WTC11 (cell line): ENCODE data around the gene CISH. TPM values are rescaled to one million over a fixed set of nuclear protein-coding genes. Genes with fewer than 3 reads are reported as not detected.

Experiments
- ATAC-seq: fragments of 200-7000 bp; cut with Tn5 transposase; 2 replicates; pipeline ENCODE4 v1.10.0; 2021; ENCODE audit warnings: mild to moderate bottlenecking, moderate library complexity
- CTCF ChIA-PET: fragments of 300-600 bp; sonication (Branson Sonifier 250); formaldehyde crosslinking; loops from one replicate; lab custom pipeline; 2021; ENCODE audit warnings: antibody characterized with exemption; lab: Charles Lee
- POLR2A ChIA-PET: fragments of 350-600 bp; sonication (Branson Sonifier 250); formaldehyde crosslinking; loops from one replicate; lab custom pipeline; 2021; ENCODE audit warnings: antibody characterized with exemption; lab: Charles Lee
- DNase-seq: peaks from one replicate; pipeline ENCODE4 v3.0.0; 2021; ENCODE audit warnings: low spot score
- H3K27ac Mint-ChIP-seq: 2 replicates; pipeline ENCODE4 v1.8.0; 2021; ENCODE audit warnings: mixed read lengths
- H3K27me3 Mint-ChIP-seq: 2 replicates; pipeline ENCODE4 v1.8.0; 2021; ENCODE audit warnings: low read depth, mild to moderate bottlenecking, moderate library complexity, mixed read lengths
- H3K36me3 Mint-ChIP-seq: 2 replicates; pipeline ENCODE4 v1.8.0; 2021; ENCODE audit warnings: mixed read lengths
- H3K4me1 Mint-ChIP-seq: 2 replicates; pipeline ENCODE4 v1.8.0; 2022; ENCODE audit warnings: mixed read lengths
- H3K4me3 Mint-ChIP-seq: 2 replicates; pipeline ENCODE4 v1.8.0; 2021; ENCODE audit warnings: mild to moderate bottlenecking, moderate library complexity, mixed read lengths
- H3K9me3 Mint-ChIP-seq: 2 replicates; pipeline ENCODE4 v1.8.0; 2021; ENCODE audit warnings: mixed read lengths
- AFF4 ChIP-seq: sonication (generic); formaldehyde crosslinking; IDR thresholded peaks from 2 replicates; pipeline ENCODE4 v1.8.1; 2023; ENCODE audit warnings: mild to moderate bottlenecking, missing genetic modification reagents, borderline replicate concordance
- ATF6 ChIP-seq: sonication (generic); formaldehyde crosslinking; IDR thresholded peaks from 2 replicates; pipeline ENCODE4 v1.8.1; 2023; ENCODE audit warnings: mild to moderate bottlenecking, missing genetic modification reagents
- E2F1 ChIP-seq: sonication (generic); formaldehyde crosslinking; IDR thresholded peaks from 2 replicates; pipeline ENCODE4 v1.8.0; 2022; ENCODE audit warnings: mild to moderate bottlenecking, missing genetic modification reagents
- E2F5 ChIP-seq: sonication (generic); formaldehyde crosslinking; IDR thresholded peaks from 2 replicates; pipeline ENCODE4 v1.8.1; 2022; ENCODE audit warnings: mild to moderate bottlenecking, moderate library complexity, missing genetic modification reagents
- ESRRA ChIP-seq: sonication (generic); formaldehyde crosslinking; IDR thresholded peaks from 2 replicates; pipeline ENCODE4 v1.8.1; 2022; ENCODE audit warnings: mild to moderate bottlenecking, missing genetic modification reagents, borderline replicate concordance
- FOXP1 ChIP-seq: sonication (generic); formaldehyde crosslinking; IDR thresholded peaks from 2 replicates; pipeline ENCODE4 v1.8.0; 2022; ENCODE audit warnings: missing genetic modification reagents, mild to moderate bottlenecking, moderate library complexity, borderline replicate concordance
- HMGXB4 ChIP-seq: sonication (generic); formaldehyde crosslinking; IDR thresholded peaks from 2 replicates; pipeline ENCODE4 v1.8.1; 2023; ENCODE audit warnings: mild to moderate bottlenecking, moderate library complexity, missing genetic modification reagents
- KAT7 ChIP-seq: sonication (generic); formaldehyde crosslinking; IDR thresholded peaks from 2 replicates; pipeline ENCODE4 v1.8.1; 2023; ENCODE audit warnings: missing genetic modification reagents, mild to moderate bottlenecking, borderline replicate concordance
- MLX ChIP-seq: sonication (generic); formaldehyde crosslinking; IDR thresholded peaks from 2 replicates; pipeline ENCODE4 v1.8.1; 2023; ENCODE audit warnings: mild to moderate bottlenecking, missing genetic modification reagents, moderate library complexity
- NFE2L1 ChIP-seq: sonication (generic); formaldehyde crosslinking; IDR thresholded peaks from 2 replicates; pipeline ENCODE4 v1.8.1; 2023; ENCODE audit warnings: missing genetic modification reagents
- NR1H2 ChIP-seq: sonication (generic); formaldehyde crosslinking; IDR thresholded peaks from 2 replicates; pipeline ENCODE4 v1.9.0; 2021; ENCODE audit warnings: mild to moderate bottlenecking, moderate library complexity, missing genetic modification reagents
- PREB ChIP-seq: sonication (generic); formaldehyde crosslinking; IDR thresholded peaks from 2 replicates; pipeline ENCODE4 v1.8.1; 2022; ENCODE audit warnings: mild to moderate bottlenecking, missing genetic modification reagents, moderate library complexity, borderline replicate concordance
- RELA ChIP-seq: sonication (generic); formaldehyde crosslinking; IDR thresholded peaks from 2 replicates; pipeline ENCODE4 v1.8.1; 2022; ENCODE audit warnings: missing genetic modification reagents, mild to moderate bottlenecking, borderline replicate concordance
- RORB ChIP-seq: fragments of 250-450 bp; sonication (Bioruptor Pico); IDR thresholded peaks from 2 replicates; pipeline ENCODE4 v1.9.0; 2021; ENCODE audit warnings: mild to moderate bottlenecking
- ZNF121 ChIP-seq: sonication (generic); formaldehyde crosslinking; IDR thresholded peaks from 2 replicates; pipeline ENCODE4 v1.8.0; 2023; ENCODE audit warnings: missing genetic modification reagents
- ZNF416 ChIP-seq: fragments of 250-450 bp; sonication (Bioruptor Pico); IDR thresholded peaks from 2 replicates; pipeline ENCODE4 v1.9.0; 2021; ENCODE audit warnings: mild to moderate bottlenecking, inconsistent platforms
- total RNA-seq: library from RNA; stranded (reverse); gene quantifications from 3 replicates; pipeline ENCODE4 v1.2.3, GENCODE V29; 2021

Gene CISH
- total RNA-seq, 1 experiment from 2014 or later = 2.4 TPM

GRCh38 chr3:50563867-50564266, 47.7 kb downstream of the CISH start (continued):
- TF ChIP-seq NFE2L1 (CRISPR knock-in tag) (no peak), ATF6 (CRISPR knock-in tag) (no peak), FOXP1 (no peak), ESRRA (CRISPR knock-in tag) (no peak), AFF4 (CRISPR knock-in tag) (no peak), NR1H2 (CRISPR knock-in tag) (no peak), PREB (CRISPR knock-in tag) (no peak), ZNF121 (no peak), RELA (CRISPR knock-in tag) (no peak), KAT7 (CRISPR knock-in tag) (no peak), E2F1 (CRISPR knock-in tag) (no peak)
- TF ChIP-seq, all 79 proteins: peak for 0

GRCh38 chr3:50562861-50563260, 48.7 kb downstream of the CISH start:
- Mint-ChIP-seq H3K27ac (no peak overlapping the region), H3K4me3 (no peak overlapping the region), H3K9me3 (no peaks in the 10 kb centered on the region), H3K4me1 (peaks cover 9% of the 10 kb centered on the region), H3K27me3 (peaks cover 19% of the 10 kb centered on the region), H3K36me3 (no peaks in the 10 kb centered on the region)
- TF ChIP-seq HMGXB4 (CRISPR knock-in tag) = no peak
- TF ChIP-seq E2F5 (CRISPR knock-in tag) = no peak
- TF ChIP-seq RORB = no peak
- no peak for TF ChIP-seq ZNF416 (CRISPR knock-in tag)
- TF ChIP-seq MLX (CRISPR knock-in tag) = no peak
- DNase-seq (no peak), ATAC-seq (no peak)
- ChIA-PET CTCF (interaction anchor here (1.2 kb wide), 1 partner anchor 49 kb away, joined by 5 read pairs; the partner anchor contains the start of gene CISH), POLR2A (interaction anchor here (0.6 kb wide), 1 partner anchor 118 kb away, joined by 3 read pairs; no protein-coding TSS in a partner anchor)
